ENCODE measurements around the gene RBFOX1.

- TF ChIP-seq, protein P1, sequence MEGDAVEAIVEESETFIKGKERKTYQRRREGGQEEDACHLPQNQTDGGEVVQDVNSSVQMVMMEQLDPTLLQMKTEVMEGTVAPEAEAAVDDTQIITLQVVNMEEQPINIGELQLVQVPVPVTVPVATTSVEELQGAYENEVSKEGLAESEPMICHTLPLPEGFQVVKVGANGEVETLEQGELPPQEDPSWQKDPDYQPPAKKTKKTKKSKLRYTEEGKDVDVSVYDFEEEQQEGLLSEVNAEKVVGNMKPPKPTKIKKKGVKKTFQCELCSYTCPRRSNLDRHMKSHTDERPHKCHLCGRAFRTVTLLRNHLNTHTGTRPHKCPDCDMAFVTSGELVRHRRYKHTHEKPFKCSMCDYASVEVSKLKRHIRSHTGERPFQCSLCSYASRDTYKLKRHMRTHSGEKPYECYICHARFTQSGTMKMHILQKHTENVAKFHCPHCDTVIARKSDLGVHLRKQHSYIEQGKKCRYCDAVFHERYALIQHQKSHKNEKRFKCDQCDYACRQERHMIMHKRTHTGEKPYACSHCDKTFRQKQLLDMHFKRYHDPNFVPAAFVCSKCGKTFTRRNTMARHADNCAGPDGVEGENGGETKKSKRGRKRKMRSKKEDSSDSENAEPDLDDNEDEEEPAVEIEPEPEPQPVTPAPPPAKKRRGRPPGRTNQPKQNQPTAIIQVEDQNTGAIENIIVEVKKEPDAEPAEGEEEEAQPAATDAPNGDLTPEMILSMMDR (IDR thresholded peaks at IDR 0.05) = no peak
- TF ChIP-seq POLR2A (IDR thresholded peaks at IDR 0.05) = no peak
Measured at GRCh38 chr16:7380911-7381310, 48.3 kb downstream of the RBFOX1 start.

Data from lower leg skin (tissue), 3 donors.